GM04504 (cell line): ENCODE measurements around the gene TRAFD1.
"Not testable (repeated sequence)": the region's sequence is repeated elsewhere in the genome, so short reads cannot be mapped to it uniquely, and the experiment has no call there.

Experiments
- DNase-seq: peaks from one replicate; pipeline ENCODE4 v3.0.0-alpha.2; 2012; ENCODE audit warnings: low read depth

The TRAFD1 gene

GRCh38 chr12:112158461-112159145 is 33.2 kb downstream of the TRAFD1 start:
- not testable (repeated sequence) for DNase-seq

- DNase-seq: no peak
Observed at GRCh38 chr12:112159146-112159541, 33.8 kb downstream of the TRAFD1 start.

GRCh38 chr12:112160611-112161010 is 35.3 kb downstream of the TRAFD1 start:
- no peak for DNase-seq

GRCh38 chr12:112161711-112162110 is 36.4 kb downstream of the TRAFD1 start:
- DNase-seq: no peak

- DNase-seq: no peak
Observed at GRCh38 chr12:112162241-112162790, 37.0 kb downstream of the TRAFD1 start.

- no peak for DNase-seq
Observed at GRCh38 chr12:112163056-112163455, 37.7 kb downstream of the TRAFD1 start.

- no peak for DNase-seq
Observed at GRCh38 chr12:112163471-112163991, 38.2 kb downstream of the TRAFD1 start.

- no peak for DNase-seq
Observed at GRCh38 chr12:112164011-112164660, 38.8 kb downstream of the TRAFD1 start.

GRCh38 chr12:112165624-112166023 is 40.3 kb downstream of the TRAFD1 start:
- no peak for DNase-seq

GRCh38 chr12:112166051-112167015 is 41.0 kb downstream of the TRAFD1 start:
- no peak for DNase-seq

- no peak for DNase-seq
Observed at GRCh38 chr12:112167031-112167461, 41.7 kb downstream of the TRAFD1 start.

GRCh38 chr12:112167718-112168525 is 42.6 kb downstream of the TRAFD1 start:
- DNase-seq: no peak

- no peak for DNase-seq
Observed at GRCh38 chr12:112168561-112168971, 43.2 kb downstream of the TRAFD1 start.

GRCh38 chr12:112169161-112169872 is 44.0 kb downstream of the TRAFD1 start:
- DNase-seq: no peak

GRCh38 chr12:112169966-112170365 is 44.6 kb downstream of the TRAFD1 start:
- DNase-seq: no peak

- DNase-seq: no peak
Observed at GRCh38 chr12:112170376-112170775, 45.0 kb downstream of the TRAFD1 start.

- no peak for DNase-seq
Observed at GRCh38 chr12:112170971-112171596, 45.7 kb downstream of the TRAFD1 start.

GRCh38 chr12:112172556-112173324 is 47.4 kb downstream of the TRAFD1 start:
- no peak for DNase-seq
